NOMO-1 (cell line): ENCODE measurements around the gene PCDH9.

Experiments used
- DNase-seq, 2 experiments: peaks; one replicate each; lab custom pipeline; 2025; ENCODE audit not compliant: unreplicated experiment in 2 of 2; lab: John Stamatoyannopoulos, UW

PCDH9 gene

DNA sequence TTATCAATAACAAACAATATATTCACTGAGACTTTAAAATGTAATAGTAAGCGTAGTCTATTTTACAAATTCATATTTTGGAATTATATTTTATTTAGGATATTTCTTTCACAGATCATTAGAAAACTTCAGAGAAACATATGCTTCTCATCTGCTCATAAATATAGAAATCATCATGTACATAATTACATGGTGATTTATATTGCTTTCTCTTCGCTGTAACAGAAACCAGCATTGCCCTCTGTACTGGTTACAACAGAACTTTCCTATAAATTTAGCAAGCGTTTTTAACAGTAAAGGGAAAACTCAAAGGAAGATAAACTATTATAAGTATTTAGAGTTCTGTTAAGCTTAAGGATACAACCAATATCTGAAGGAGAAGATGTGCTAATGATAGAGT lies 672.8 kb downstream of the PCDH9 start:
- no peak for DNase-seq

DNA sequence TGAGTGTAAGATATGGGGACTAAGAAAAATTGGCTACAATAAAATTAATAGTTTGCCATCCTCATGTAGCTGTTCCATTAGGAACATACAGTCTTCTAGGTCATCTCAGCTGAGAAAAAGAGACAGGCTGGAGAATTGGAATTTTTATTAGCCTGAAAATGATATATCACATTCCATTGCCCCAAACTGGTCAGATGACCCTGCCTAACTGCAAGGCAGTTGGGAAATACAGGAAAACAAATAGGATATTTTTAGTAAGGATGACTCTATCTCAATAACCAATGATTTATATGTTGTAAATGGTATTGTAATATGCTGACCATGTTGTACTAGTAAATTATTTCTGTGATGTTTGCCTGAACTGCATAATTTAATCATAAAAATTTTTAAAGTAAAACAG lies 673.8 kb downstream of the PCDH9 start:
- no peak for DNase-seq

DNA sequence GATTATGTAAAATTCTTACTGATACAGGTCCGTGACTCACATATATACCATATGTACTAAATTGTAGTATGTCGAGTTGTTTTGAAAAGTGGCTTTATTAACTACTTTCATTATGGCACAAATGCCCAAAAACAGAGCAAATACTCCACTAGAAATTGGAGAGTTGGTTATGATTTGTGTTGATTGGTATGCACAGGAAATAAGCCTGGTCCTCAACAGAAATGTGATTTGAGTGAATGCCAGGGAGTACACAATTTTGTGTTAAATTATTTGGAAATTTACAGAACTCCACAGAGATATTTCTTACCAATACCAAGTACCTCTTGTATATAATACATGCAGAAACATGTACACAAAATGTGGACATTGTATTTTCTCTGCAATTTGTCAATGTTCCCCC lies 676.7 kb downstream of the PCDH9 start:
- DNase-seq: no peak

DNA sequence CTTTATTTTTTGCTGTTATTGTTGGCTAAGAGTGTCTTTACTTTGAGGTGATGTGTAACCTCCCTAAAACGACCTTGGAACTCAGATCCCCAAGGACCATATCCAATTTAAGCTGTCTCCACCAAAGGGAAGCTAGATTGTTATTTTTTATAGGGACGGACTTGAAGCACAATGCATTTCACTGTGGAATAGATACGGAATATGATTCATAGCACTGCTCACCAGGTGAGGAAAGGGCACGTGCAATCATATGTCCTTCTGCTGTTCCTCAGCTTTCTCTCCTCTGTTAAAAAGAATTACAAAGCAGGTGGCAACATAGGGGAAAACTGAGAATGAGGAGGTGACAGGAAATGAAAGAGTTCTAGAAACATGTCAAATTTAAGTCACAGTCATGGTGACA lies 679.0 kb downstream of the PCDH9 start:
- DNase-seq: no peak

DNA sequence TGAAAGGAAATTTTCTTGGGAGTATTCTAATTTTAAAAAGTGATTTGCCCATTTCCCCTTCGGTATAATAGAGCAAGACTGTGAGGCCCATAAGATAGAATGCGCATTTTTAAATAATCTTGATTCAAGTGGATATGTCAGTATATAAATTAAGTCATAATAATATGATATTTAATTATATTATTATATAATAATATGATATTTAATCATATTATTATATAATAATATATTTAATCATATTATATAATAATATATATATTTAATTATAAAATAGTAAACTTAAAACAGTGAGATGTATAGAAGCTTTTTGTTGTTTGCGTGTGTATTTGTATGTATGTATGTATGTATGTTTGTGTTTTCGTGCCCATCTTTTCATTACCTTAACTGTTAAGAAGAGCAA lies 682.5 kb downstream of the PCDH9 start:
- no peak for DNase-seq

DNA sequence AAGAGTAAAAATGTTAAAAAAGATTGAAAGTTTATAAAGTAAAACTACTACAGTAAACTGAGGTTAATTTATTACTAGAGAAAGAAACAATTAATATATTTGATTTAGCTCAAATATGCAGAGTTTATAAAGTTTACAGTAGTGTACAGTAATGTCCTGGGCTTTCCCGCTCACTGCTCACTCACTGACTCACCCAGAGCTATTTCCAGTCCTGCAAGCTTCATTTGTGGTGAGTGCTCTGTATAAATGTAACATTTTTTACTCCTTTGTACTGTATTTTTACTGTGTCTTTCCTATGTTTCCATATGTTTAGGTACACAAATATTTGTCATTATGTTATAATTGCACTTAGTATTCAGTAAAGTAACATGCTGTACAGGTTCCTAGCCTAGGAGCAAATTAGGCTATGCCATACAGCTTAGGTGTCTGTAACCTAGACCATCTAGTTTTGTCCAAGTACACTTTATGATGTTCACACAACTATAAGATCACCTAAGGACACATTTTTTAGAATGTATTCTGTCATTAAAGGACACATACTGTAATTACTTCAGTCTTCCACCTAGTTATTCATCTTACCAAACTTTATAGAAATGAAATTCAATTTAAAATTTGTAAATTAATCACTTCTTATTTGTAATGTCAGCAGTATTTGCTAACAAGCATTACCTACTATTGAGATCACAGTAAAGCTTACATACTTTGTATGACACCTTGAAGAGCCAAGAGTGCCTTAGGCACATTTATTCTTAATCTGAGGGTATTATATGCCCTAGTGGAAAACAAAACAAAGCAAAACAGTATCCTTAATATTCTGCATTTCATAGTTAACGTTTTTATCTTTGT lies 683.4 kb downstream of the PCDH9 start:
- no peak for DNase-seq

DNA sequence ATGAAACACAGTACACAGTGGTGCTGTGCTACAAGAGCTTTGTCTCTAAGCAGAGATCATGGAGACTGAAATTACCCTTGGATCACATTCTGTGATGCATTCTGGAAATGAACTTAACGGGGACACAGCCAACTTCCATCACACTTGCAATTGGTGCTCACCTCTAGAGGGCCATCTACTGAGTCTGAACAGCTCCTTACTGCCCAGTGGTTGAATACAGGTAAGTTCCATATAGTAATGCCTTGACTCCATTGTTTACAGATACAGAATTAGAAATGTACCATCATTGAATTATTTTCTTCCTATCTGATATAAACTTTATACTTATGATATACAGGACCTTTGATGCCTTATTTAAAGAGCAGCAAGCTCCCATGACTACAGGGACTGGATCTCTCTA lies 686.4 kb downstream of the PCDH9 start:
- no peak for DNase-seq

DNA sequence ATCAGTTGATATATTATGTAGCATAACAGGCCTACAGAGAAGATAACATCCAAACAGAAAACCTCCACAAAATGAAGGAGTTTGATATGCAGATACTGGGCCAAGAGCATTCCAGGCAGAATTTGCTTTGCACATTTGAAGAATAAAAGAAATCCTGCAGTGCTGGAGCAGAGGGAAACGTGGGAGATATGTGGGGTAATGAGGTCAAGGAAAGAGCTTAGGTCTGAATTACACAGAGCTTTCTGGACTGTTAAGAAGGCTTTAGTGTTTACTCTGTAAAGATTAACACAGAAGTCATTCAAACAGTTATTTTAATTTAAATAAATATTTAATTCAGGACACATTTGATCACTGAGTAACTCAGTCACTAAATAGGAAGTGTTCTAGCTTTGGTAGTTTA lies 692.7 kb downstream of the PCDH9 start:
- DNase-seq: no peak

DNA sequence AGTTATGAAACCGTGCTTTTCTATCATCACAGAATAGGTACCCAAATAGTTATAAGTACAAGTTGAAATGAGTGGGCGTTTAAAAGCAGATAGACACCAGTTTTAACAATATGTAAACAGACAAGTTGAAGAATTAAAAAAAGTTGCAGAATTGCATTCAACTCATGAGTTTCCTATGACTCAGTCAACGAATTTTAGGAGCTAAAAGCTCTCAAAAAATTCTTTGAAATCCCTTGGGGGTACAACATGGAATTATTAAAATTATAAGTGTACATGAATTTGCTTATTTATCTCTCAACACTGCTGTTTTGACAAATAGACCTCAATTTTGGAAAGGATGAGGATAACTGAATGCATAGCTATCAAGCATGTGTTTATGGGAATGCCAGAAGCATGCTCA lies 693.4 kb downstream of the PCDH9 start:
- DNase-seq: no peak

DNA sequence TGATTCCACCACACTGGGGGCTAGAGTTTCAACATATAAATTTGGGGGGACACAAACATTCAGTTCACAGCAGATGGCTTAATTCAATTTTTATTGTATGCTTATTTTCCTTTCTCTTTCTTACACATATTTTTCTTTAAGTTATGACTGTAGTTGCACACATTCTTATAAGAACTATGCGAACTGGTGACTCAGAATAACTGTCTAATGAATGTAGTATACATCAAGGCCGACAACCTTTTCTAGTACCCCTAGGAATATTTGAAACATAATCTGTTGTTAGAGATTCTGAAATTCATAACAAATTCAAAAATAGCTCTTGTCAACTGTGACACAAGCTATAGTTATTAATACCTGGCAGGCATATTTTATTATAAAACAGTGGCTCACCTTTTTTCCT lies 695.6 kb downstream of the PCDH9 start:
- DNase-seq: no peak

DNA sequence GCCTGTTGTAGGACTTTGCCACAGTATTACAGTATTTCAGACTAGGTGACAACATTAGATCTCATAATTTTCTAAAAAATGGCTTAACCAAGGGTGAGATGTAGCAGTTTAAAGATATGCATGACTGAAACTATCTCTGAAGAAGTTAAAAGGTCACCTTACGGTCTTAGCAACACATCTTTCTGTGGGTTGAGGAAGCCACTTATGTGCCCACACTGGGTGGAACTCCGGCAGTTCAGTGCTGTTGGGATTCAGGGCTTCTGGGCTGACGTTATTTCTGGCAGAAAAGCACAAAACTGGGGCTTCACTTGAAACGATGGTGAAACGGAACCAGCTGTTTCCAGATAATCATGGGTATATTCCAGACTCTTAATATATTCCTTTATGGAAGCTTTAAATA lies 697.3 kb downstream of the PCDH9 start:
- peak in 1 of 2 experiments; percentile 24 for DNase-seq

DNA sequence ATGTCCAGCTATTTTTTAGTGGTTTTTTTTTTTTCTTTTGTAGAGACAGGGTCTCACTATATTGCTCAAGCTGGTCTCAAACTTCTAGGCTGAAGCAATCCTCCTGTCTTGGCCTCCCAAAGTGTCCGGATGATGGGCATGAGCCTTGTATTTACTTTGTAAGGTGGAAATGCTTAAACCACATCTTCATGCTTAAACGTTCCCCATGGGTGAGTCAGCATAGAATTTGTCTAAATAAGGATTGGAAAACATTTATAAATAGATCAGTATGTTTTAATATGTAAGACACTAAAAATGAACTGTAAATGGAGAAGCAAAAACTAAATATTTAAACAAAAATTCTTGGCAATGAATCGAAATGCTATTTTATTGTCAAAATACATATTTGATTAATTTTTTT lies 698.0 kb downstream of the PCDH9 start:
- DNase-seq: no peak

DNA sequence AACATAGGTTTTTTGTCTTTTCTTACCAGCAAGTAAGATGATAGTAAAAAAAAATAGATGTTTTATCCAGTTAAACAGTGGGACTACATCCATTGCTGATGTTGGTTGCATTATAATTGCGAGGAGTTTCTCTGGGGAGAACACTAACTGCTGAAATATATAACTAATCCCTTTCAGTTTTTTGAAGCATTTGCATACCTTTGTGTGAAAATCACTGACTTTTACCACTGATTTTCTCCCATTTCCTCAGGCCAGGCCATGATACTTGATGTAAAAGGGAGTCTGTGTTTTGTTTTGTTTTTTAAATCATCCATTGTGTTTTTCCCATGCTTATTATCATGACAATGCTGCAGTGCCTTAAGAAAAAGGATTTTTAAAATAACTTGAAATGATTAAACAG lies 699.5 kb downstream of the PCDH9 start:
- no peak for DNase-seq

DNA sequence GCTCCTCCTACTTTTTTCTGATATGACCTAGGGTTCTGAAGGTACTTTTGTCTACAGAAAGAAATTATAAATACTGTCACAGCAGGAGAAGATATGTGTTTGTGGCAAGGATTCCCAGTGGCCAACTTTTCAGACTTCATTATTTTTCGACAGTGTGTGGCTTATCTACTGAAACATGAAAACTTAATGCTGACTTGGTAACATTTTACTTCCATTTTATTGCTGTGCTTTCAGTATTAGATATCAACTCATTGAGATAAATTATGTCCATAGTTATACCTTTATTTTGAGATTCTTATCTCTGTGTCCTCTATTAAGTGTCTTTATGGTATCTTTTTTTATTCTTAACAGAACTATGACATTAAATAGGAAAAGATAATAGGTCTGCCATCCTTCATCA lies 700.0 kb downstream of the PCDH9 start:
- no peak for DNase-seq

DNA sequence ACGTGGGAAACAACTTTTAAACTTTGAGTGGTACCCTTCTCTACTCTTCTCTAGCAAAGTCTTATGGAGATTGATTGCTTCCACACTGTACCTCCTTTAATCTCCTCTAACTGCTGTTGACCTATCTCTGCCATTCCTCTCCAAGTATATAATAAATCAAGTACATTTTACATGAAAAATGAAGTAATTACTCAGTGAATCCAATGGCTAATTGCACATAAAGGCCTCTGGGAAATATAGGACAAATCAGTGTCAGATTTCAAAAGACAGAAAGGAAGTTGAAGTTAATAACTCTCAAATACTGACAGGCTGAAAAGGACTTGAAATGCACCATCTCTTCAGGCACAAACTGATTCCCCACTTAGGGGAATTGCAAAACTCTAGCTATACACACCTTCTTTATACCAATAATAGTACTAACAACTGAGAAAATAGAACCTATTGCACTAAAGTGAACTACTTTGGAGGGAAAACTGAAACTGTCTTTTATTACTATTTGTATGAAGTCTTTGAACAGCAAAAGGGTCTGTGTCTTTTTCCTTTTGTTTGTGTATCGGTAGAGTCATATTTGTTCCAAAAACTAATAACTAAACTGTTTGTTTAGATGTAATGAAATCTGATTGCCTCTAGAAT lies 701.1 kb downstream of the PCDH9 start:
- DNase-seq: peak in 1 of 2 experiments; percentile 3

DNA sequence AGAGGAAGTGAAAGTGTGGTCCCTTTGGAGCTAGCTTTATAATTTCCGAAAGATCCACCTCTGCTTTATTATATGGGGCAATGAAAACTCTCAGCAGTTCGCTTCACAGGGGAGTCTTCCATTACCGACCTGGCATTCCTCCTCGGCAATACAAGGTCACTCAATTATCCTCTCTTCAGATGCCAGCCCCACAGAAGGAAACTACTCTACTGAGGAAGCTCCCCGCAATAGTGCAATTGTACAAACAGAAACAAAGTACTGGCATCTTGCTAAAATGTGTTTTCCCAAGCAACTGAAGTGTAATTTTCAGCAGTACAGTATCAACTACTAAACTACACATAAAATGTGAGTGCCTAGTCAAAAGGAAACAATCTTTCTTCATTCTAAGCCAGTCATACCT lies 702.0 kb downstream of the PCDH9 start:
- peak; percentile 3 to 66 for DNase-seq

DNA sequence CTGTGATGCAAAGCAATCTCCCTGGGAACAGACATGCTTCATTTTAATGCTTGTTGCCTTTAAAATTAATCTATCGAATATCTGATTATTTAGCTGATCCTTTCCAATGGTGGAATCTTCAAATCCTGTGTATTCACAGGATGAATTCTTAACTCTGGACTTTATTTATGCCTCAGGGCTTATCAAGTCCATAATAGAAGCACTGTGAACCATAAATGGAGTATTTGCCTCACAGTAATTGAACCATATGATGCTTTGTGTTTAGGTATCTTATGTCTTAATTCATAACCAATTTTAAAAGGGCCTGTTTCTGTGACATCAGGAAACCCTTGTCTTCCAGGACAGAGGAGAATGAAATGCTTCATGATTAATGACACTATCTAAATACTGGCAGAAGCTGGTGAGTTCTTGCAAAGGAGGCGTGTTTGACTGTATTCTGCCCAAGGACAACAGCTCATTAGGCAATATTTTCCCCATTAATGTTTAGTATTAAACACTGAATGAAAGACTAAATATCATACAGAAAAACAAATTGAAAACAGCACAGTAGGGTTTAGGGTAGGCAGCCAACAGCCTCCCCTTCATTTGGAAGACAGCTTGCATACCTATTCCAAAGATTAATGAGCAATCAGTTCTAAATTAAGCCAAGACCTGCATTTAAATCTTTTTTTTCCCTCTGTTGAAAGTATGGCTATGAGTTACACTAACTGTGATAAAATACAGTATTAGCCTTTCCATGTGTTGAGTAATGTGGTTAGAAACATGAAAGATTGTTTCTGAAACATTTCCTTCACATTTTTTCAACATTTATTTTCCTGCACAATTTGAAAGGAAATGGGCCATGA lies 709.4 kb downstream of the PCDH9 start:
- DNase-seq: no peak

DNA sequence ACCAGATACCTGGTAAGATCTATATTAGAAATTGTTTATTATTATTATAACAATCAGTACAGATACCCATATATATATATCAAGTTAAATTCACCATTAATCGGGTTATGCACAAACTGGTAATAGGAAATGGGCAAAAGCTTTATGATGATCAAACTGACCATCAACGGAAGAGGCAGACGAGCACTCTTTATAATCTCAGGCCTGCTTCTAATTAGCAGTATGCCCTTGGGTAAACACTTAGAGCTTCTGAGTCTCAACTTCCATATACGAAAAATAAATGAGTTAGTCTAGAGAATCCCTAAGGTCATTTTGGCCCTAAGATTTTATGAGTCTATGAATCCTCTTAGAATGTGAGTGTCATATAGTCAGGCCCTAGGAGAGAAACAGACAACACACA lies 710.9 kb downstream of the PCDH9 start:
- no peak for DNase-seq

DNA sequence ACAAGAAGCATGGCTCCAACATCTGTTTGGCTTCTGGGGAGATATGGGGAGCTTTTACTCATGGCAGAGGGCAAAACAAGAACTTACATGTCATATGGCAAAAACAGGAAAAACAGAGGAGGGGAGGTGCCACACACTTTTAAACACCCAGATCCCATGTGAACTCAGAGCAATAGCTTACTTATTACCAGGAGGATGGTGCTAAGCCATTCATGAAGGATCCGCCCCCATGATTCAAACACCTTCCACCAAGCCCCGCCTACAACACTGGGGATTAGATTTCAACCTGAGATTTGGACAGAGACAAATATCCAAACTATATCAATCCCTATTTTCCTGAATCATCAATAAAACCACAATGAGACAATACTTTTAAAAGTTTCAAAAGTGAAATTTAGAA lies 712.1 kb downstream of the PCDH9 start:
- DNase-seq: no peak

DNA sequence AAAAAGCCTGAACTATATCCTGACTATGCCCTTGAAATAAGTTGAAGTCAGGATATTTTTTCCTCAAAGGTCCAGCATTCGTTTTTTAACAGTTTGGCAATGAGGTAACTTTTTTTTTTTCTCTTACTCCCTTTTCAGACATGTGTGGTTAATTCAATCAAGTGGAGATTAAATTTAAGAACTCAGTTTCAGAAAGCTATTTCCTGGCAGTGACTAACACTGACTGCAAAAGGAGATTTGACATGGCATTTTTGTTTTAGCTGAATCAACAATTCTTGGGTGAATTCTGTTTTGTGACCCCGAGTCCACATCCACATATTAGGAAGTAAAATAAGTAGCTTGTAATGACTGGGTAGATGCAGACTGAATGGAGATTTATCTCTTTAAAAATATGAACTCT lies 716.4 kb downstream of the PCDH9 start:
- DNase-seq: no peak

DNA sequence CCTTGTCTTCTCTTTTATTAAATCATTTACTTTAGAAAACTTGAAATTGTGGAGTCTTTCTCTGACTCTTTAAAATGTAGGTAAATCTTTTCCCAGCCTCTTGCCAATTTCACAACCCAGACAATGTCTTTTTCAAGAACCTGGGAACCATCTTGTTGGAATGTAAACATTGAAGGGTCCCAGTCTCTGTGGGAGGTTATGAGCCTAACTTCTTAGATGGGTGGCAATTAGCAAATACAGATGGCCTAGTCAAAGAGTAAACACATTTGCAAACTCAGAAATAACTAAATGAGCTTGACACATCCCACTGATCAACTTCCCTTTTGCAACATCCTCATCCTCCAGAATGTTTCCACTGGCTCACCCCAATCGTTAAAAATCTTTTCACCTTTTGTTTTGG lies 721.0 kb downstream of the PCDH9 start:
- no peak for DNase-seq
